ENCODE data around the gene XKR7. TPM values are rescaled to one million over a fixed set of nuclear protein-coding genes. Genes with fewer than 3 reads are reported as not detected.

XKR7 gene
- polyA plus RNA-seq, 1 donor (not counting 4 experiments of a cell fraction or from before 2014, with no cell fraction given): not detected

DNA sequence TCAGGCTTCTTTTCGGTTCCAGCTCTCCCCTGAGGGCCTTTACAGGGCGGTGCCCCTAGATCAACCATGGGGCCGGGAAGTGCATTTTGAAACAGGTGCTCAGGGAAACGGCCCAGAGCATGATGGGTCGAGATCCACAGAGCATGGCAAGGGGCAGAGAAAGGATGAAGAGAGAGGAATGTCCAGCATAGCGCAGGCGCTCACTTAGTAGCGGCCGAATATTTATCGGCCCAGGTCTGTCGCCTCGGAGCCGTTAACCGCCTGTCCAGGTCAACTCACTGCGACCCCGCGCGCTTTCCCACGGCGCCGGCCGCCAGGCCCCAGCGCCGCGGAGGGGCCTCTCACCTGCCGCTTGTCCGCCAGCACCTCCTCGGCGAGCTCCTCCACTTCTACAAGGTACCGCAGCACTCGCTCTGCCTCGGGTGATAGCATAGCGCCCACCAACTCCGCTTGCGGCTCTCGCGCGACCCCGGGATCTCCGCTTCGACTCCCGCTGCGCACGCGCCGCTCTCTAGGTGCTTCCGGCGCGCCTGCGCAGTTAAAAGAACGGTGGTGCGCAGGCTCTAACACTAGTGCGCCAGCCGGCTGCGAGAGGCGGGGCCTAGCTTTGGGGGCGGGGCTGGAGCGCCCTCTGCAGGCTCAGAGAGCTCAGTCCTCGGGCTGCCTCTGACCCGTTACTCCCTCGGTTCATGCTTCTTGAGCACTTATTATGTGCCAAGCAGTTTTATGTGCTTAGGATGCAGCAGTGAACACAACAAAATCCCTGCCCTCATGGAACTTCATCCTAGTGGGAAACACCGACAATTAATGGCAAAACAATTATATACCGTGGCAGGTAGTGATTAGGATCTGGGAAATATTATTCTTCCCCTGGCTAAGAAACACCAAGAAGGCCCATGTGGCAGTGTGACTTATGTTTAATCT lies 16.2 kb upstream of the XKR7 start, which contains the start of gene PDRG1:
PDRG1 (minus strand) TSS at position 517 of the 924 bp plus-strand sequence; CDS start at position 432, 85 bp downstream.
- Histone ChIP-seq H3K9ac (ENCODE audit: control insufficient read depth, extremely low read depth, insufficient read depth, low read length) (peak within 1 kb of the TSS; percentile 85), H4K20me1 (ENCODE audit: control insufficient read depth, extremely low read depth, insufficient read depth, low read length) (no peaks in the 10 kb centered on the region), H3K79me2 (ENCODE audit: control insufficient read depth, insufficient read depth, low read length) (peaks cover 24% of the 10 kb centered on the region), H3K9me3 (ENCODE audit: control insufficient read depth, low read depth, low read length) (no peaks in the 10 kb centered on the region), H3K27me3 (ENCODE audit: control insufficient read depth, extremely low read depth, insufficient read depth, low read length) (peaks cover 8% of the 10 kb centered on the region), H3K36me3 (ENCODE audit: control insufficient read depth in 2 of 2, extremely low read depth in 1 of 2, insufficient read depth in 2 of 2, low read length in 2 of 2) (peaks cover 4 to 23% of the 10 kb centered on the region in 2 experiments), H3K9me1 (ENCODE audit: control insufficient read depth, extremely low read depth, insufficient read depth, low read length) (no peaks in the 10 kb centered on the region), H3K4me1 (ENCODE audit: control insufficient read depth, extremely low read depth, insufficient read depth, low read length) (peaks cover 9% of the 10 kb centered on the region), H3K4me3 (ENCODE audit: control insufficient read depth in 2 of 3, extremely low read depth in 1 of 3, insufficient read depth in 2 of 3, low read depth in 1 of 3, low read length in 3 of 3) (peak within 1 kb of the TSS; percentile 83 to 96 (median 86)), H3K27ac (ENCODE audit: control insufficient read depth, insufficient read depth, low read length) (peak within 1 kb of the TSS; percentile 58), H2AFZ (ENCODE audit: control insufficient read depth, low read length) (peak within 1 kb of the TSS; percentile 78), H3K4me2 (ENCODE audit: control insufficient read depth, extremely low read depth, insufficient read depth, low read depth, low read length) (peak within 1 kb of the TSS; percentile 91)
- TF ChIP-seq EZH2 (IDR thresholded peaks at IDR 0.05; ENCODE audit: low read length) (no peak), CTCF (optimal IDR thresholded peaks at IDR 0.05 in 1 of 3, IDR thresholded peaks at IDR 0.05 in 1 of 3, conservative IDR thresholded peaks at IDR 0.05 in 1 of 3; ENCODE audit: extremely low read depth in 1 of 3, insufficient read depth in 2 of 3, low read length in 3 of 3) (peak; percentile 92 to 99 (median 93))
- DNase-seq (ENCODE audit: low read depth, low spot score) (peak; percentile 81), FAIRE-seq (no peak)
- dilution Hi-C loops (cut with MboI; ENCODE audit: extremely low pct_ligation_motif_present, low sequenced_read_pairs): no loop called here

GRCh38 chr20:31953556-31954148 lies 14.3 kb upstream of the XKR7 start:
- TF ChIP-seq EZH2 (IDR thresholded peaks at IDR 0.05; ENCODE audit: low read length): no peak
- TF ChIP-seq CTCF (optimal IDR thresholded peaks at IDR 0.05 in 1 of 3, IDR thresholded peaks at IDR 0.05 in 1 of 3, conservative IDR thresholded peaks at IDR 0.05 in 1 of 3; ENCODE audit: extremely low read depth in 1 of 3, insufficient read depth in 2 of 3, low read length in 3 of 3): no peak
- Histone ChIP-seq H3K27ac (ENCODE audit: control insufficient read depth, insufficient read depth, low read length) (no peak overlapping the region), H4K20me1 (ENCODE audit: control insufficient read depth, extremely low read depth, insufficient read depth, low read length) (no peaks in the 10 kb centered on the region), H2AFZ (ENCODE audit: control insufficient read depth, low read length) (no peak overlapping the region), H3K27me3 (ENCODE audit: control insufficient read depth, extremely low read depth, insufficient read depth, low read length) (peaks cover 9% of the 10 kb centered on the region), H3K9me3 (ENCODE audit: control insufficient read depth, low read depth, low read length) (no peaks in the 10 kb centered on the region), H3K79me2 (ENCODE audit: control insufficient read depth, insufficient read depth, low read length) (peaks cover 24% of the 10 kb centered on the region), H3K4me3 (ENCODE audit: control insufficient read depth in 2 of 3, extremely low read depth in 1 of 3, insufficient read depth in 2 of 3, low read depth in 1 of 3, low read length in 3 of 3) (no peak overlapping the region), H3K36me3 (ENCODE audit: control insufficient read depth in 2 of 2, extremely low read depth in 1 of 2, insufficient read depth in 2 of 2, low read length in 2 of 2) (peaks cover 0 to 5% of the 10 kb centered on the region in 2 experiments), H3K4me1 (ENCODE audit: control insufficient read depth, extremely low read depth, insufficient read depth, low read length) (peaks cover 9% of the 10 kb centered on the region), H3K9me1 (ENCODE audit: control insufficient read depth, extremely low read depth, insufficient read depth, low read length) (no peaks in the 10 kb centered on the region), H3K9ac (ENCODE audit: control insufficient read depth, extremely low read depth, insufficient read depth, low read length) (no peak overlapping the region), H3K4me2 (ENCODE audit: control insufficient read depth, extremely low read depth, insufficient read depth, low read depth, low read length) (no peak overlapping the region)
- DNase-seq (ENCODE audit: low read depth, low spot score): no peak
- dilution Hi-C loops (cut with MboI; ENCODE audit: extremely low pct_ligation_motif_present, low sequenced_read_pairs): no loop called here
- no peak for FAIRE-seq

Measured in keratinocyte (primary cell).